ENCODE measurements around the gene MMP20.

Gene MMP20

GRCh38 chr11:102620818-102621561, 4.1 kb downstream of the MMP20 start:
- TF ChIP-seq CTCF (IDR thresholded peaks at IDR 0.05; ENCODE audit: insufficient read depth, low read length, missing control alignments) = no peak
- no peak for DNase-seq (ENCODE audit: low read depth, low spot score)
- POLR2A ChIA-PET = no interaction called here
- H3K4me3 ChIP-seq (ENCODE audit: low read depth, low read length) = no peak overlapping the region
- CTCF ChIA-PET = interaction anchor here (0.9 to 1.4 kb wide), 5 partner anchors 10 to 231 kb away, joined by 3 to 4 read pairs (median 3); no protein-coding TSS in a partner anchor

- no peak overlapping the region for H3K4me3 ChIP-seq (ENCODE audit: low read depth, low read length)
- ChIA-PET POLR2A (no interaction called here), CTCF (interaction anchor here (0.7 to 1.1 kb wide), 3 partner anchors 46 to 326 kb away, joined by 3 to 4 read pairs (median 3); no protein-coding TSS in a partner anchor)
- DNase-seq (ENCODE audit: low read depth, low spot score) = no peak
- TF ChIP-seq CTCF (IDR thresholded peaks at IDR 0.05; ENCODE audit: insufficient read depth, low read length, missing control alignments) = no peak
These were observed 5.0 kb downstream of the MMP20 start for GRCh38 chr11:102620179-102620578.

GRCh38 chr11:102617466-102618008, 7.6 kb downstream of the MMP20 start:
- no peak for TF ChIP-seq CTCF (IDR thresholded peaks at IDR 0.05; ENCODE audit: insufficient read depth, low read length, missing control alignments)
- no peak for DNase-seq (ENCODE audit: low read depth, low spot score)
- ChIA-PET POLR2A (no interaction called here), CTCF (interaction anchor here (0.8 to 6.8 kb wide), 3 partner anchors 14 to 226 kb away, joined by 3 to 63 read pairs (median 9); no protein-coding TSS in a partner anchor)
- no peak overlapping the region for H3K4me3 ChIP-seq (ENCODE audit: low read depth, low read length)

- DNase-seq (ENCODE audit: low read depth, low spot score) = no peak
- no peak overlapping the region for H3K4me3 ChIP-seq (ENCODE audit: low read depth, low read length)
- POLR2A ChIA-PET = interaction anchor here (0.6 kb wide), 1 partner anchor 11 kb away, joined by 3 read pairs; no protein-coding TSS in a partner anchor
- no peak for TF ChIP-seq CTCF (IDR thresholded peaks at IDR 0.05; ENCODE audit: insufficient read depth, low read length, missing control alignments)
- CTCF ChIA-PET = interaction anchor here (1.6 to 6.8 kb wide), 3 partner anchors 51 to 328 kb away, joined by 4 to 63 read pairs (median 9); no protein-coding TSS in a partner anchor
These were observed 9.2 kb downstream of the MMP20 start for GRCh38 chr11:102615894-102616432.

- TF ChIP-seq CTCF (IDR thresholded peaks at IDR 0.05; ENCODE audit: insufficient read depth, low read length, missing control alignments) = no peak
- H3K4me3 ChIP-seq (ENCODE audit: low read depth, low read length) = no peak overlapping the region
- CTCF ChIA-PET = interaction anchor here (1.0 to 6.8 kb wide), 6 partner anchors 8 to 328 kb away, joined by 4 to 63 read pairs (median 31); no protein-coding TSS in a partner anchor
- POLR2A ChIA-PET = interaction anchor here (0.6 kb wide), 1 partner anchor 11 kb away, joined by 3 read pairs; no protein-coding TSS in a partner anchor
- DNase-seq (ENCODE audit: low read depth, low spot score) = no peak
These were observed 9.8 kb downstream of the MMP20 start for GRCh38 chr11:102615077-102615893.
